Loucy (cell line): Measurements from ENCODE around the gene AQP1.

Experiments used
- CTCF ChIP-seq: fragments of 200-600 bp; sonication (generic); conservative IDR thresholded peaks from 2 replicates; pipeline ENCODE4 v1.5.1; 2014; ENCODE audit warnings: mild to moderate bottlenecking, antibody characterized with exemption, low read length
- EZH2phosphoT487 ChIP-seq: fragments of 200-600 bp; IDR thresholded peaks from 2 replicates; pipeline ENCODE4 v1.6.1; 2018; ENCODE audit warnings: antibody characterized with exemption, mild to moderate bottlenecking, moderate library complexity, borderline replicate concordance

- TF ChIP-seq CTCF (no peak), EZH2phosphoT487 (no peak)
These were observed 11.6 kb upstream of the AQP1 start for GRCh38 chr7:30900053-30900452.
